Endothelial cell of umbilical vein (primary cell): Measurements from ENCODE around the gene SH3BP1. TPM values are rescaled to one million over a fixed set of nuclear protein-coding genes. Genes with fewer than 3 reads are reported as not detected.

Experiments
- BruUV-seq: library from RNA; stranded (reverse); fragments of 400-500 nt; replicated peaks from 2 replicates; lab custom pipeline; 2021; lab: Mats Ljungman, UMichigan
- CTCF ChIA-PET: fragments of 300-600, 350-600 bp; sonication (Branson Sonifier 250); formaldehyde crosslinking; loops from one replicate; lab custom pipeline; 2021; ENCODE audit warnings: antibody characterized with exemption, inconsistent platforms; lab: Charles Lee
- POLR2A ChIA-PET: fragments of 300-600, 350-600 bp; sonication (Branson Sonifier 250); formaldehyde crosslinking; loops from one replicate; lab custom pipeline; 2021; ENCODE audit warnings: antibody characterized with exemption, inconsistent platforms; lab: Charles Lee
- DNase-seq: peaks from one replicate; pipeline ENCODE4 v3.0.0-alpha.2; 2011; ENCODE audit warnings: low read depth, low spot score
- FAIRE-seq: peaks from 2 replicates; lab custom pipeline; 2011; peaks lifted over from hg19 to GRCh38; lab: Jason Lieb, UNC
- H2AFZ ChIP-seq: 2 replicates; pipeline ENCODE4 v1.6.0; 2012; ENCODE audit warnings: low read depth, low read length, control low read depth, inconsistent platforms
- H3K27ac ChIP-seq: 2 replicates; pipeline ENCODE4 v1.5.1; 2011; ENCODE audit warnings: low read depth, mild to moderate bottlenecking, control low read depth, low read length, moderate library complexity; ENCODE audit not compliant: insufficient read depth
- H3K27me3 ChIP-seq, 2 experiments: 2 replicates each; pipeline versions ENCODE4 v1.6.0 to v1.6.1; 2011; ENCODE audit warnings: low read length in 2 of 2, mixed read lengths in 1 of 2; ENCODE audit not compliant: control insufficient read depth in 2 of 2, insufficient read depth in 2 of 2
- H3K36me3 ChIP-seq, 2 experiments: 2 replicates in 1 of 2; 3 replicates in 1 of 2; pipeline ENCODE4 v1.5.1; 2011; ENCODE audit warnings: low read length in 2 of 2, mild to moderate bottlenecking in 1 of 2, moderate library complexity in 1 of 2; ENCODE audit not compliant: control insufficient read depth in 2 of 2, insufficient read depth in 2 of 2; ENCODE audit errors: extremely low read depth in 1 of 2
- H3K4me1 ChIP-seq: 3 replicates; pipeline ENCODE4 v1.5.1; 2011; ENCODE audit warnings: mild to moderate bottlenecking, low read length; ENCODE audit not compliant: control insufficient read depth, insufficient read depth; ENCODE audit errors: extremely low read depth
- H3K4me2 ChIP-seq: 2 replicates; pipeline ENCODE4 v1.6.1; 2011; ENCODE audit warnings: low read length, control low read depth, mixed read lengths; ENCODE audit not compliant: insufficient read depth
- H3K4me3 ChIP-seq, 3 experiments: fragments of 200-600 bp in 1 of 3; sonication (generic), shearing (Covaris generic) in 1 of 3; replicated peaks in 1 of 3; 2 replicates each; pipeline ENCODE4 v1.5.1; 2011 to 2016; ENCODE audit warnings: control low read depth in 3 of 3, low read length in 3 of 3, mild to moderate bottlenecking in 2 of 3, inconsistent platforms in 1 of 3, low read depth in 1 of 3, moderate library complexity in 1 of 3; ENCODE audit not compliant: insufficient read depth in 1 of 3
- H3K79me2 ChIP-seq: 2 replicates; pipeline ENCODE4 v1.6.0; 2012; ENCODE audit warnings: low read length, inconsistent platforms; ENCODE audit not compliant: control insufficient read depth, insufficient read depth
- H3K9ac ChIP-seq: replicated peaks from 2 replicates; pipeline ENCODE3; 2011; ENCODE audit warnings: low read length, control low read depth; ENCODE audit not compliant: insufficient read depth; ENCODE audit errors: extremely low read depth
- H3K9me1 ChIP-seq: replicated peaks from 3 replicates; pipeline ENCODE4 v1.6.0; 2011; ENCODE audit warnings: mild to moderate bottlenecking, low read length; ENCODE audit not compliant: control insufficient read depth, insufficient read depth; ENCODE audit errors: extremely low read depth
- H3K9me3 ChIP-seq: replicated peaks from 2 replicates; pipeline ENCODE4 v1.5.1; 2012; ENCODE audit warnings: low read length, inconsistent platforms; ENCODE audit not compliant: control insufficient read depth, insufficient read depth
- H4K20me1 ChIP-seq: replicated peaks from 2 replicates; pipeline ENCODE3; 2011; ENCODE audit warnings: mild to moderate bottlenecking, low read length; ENCODE audit not compliant: control insufficient read depth, insufficient read depth; ENCODE audit errors: extremely low read depth
- CTCF ChIP-seq, 2 donors: IDR thresholded peaks; 1 replicate in 1 of 2; 2 replicates in 1 of 2; pipeline ENCODE4 v1.5.1; 2011; ENCODE audit warnings: low read length in 2 of 2, mild to moderate bottlenecking in 2 of 2, moderate library complexity in 2 of 2, control low read depth in 1 of 2, inconsistent platforms in 1 of 2, low read depth in 1 of 2; ENCODE audit not compliant: insufficient read depth in 1 of 2; ENCODE audit errors: extremely low read depth in 1 of 2
- EZH2 ChIP-seq: IDR thresholded peaks from 2 replicates; pipeline ENCODE4 v1.6.1; 2012; ENCODE audit warnings: borderline replicate concordance, low read depth, mild to moderate bottlenecking, moderate library complexity, low read length, inconsistent platforms; ENCODE audit not compliant: severe bottlenecking
- FOS ChIP-seq: IDR thresholded peaks from 2 replicates; pipeline ENCODE4 v1.6.1; 2011; ENCODE audit warnings: mild to moderate bottlenecking, low read length, moderate library complexity, borderline replicate concordance; ENCODE audit not compliant: insufficient read depth
- GATA2 ChIP-seq: IDR thresholded peaks from 2 replicates; pipeline ENCODE4 v1.7.0; 2011; ENCODE audit warnings: low read depth, mild to moderate bottlenecking, moderate library complexity, mixed read lengths, low read length; ENCODE audit not compliant: insufficient read length, insufficient read depth
- JUN ChIP-seq: IDR thresholded peaks from 2 replicates; pipeline ENCODE4 v1.6.1; 2011; ENCODE audit warnings: borderline replicate concordance, low read depth; ENCODE audit not compliant: insufficient read length, insufficient read depth
- MAX ChIP-seq: IDR thresholded peaks from 2 replicates; pipeline ENCODE4 v1.6.1; 2011; ENCODE audit not compliant: insufficient read depth, insufficient read length
- MYC ChIP-seq: IDR thresholded peaks from one replicate; pipeline ENCODE4 v1.6.1; 2011; ENCODE audit warnings: mild to moderate bottlenecking, low read depth, low read length
- POLR2A ChIP-seq: IDR thresholded peaks from 2 replicates; pipeline ENCODE4 v1.6.1; 2012; ENCODE audit warnings: low read depth, mild to moderate bottlenecking, control low read depth, low read length
- POLR2AphosphoS5 ChIP-seq: IDR thresholded peaks from 2 replicates; pipeline ENCODE4 v1.6.1; 2012; ENCODE audit warnings: low read depth, mild to moderate bottlenecking, control low read depth, low read length, moderate library complexity; ENCODE audit not compliant: insufficient read depth
- dilution Hi-C: fragments of 300-500 bp; cut with MboI; formaldehyde crosslinking; loops from one replicate; pipeline ENCODE4 v1.15.0; 2019; ENCODE audit warnings: low sequenced_read_pairs; ENCODE audit not compliant: extremely low pct_ligation_motif_present
- intact Hi-C: fragments of 100-400 bp; cut with micrococcal nuclease; formaldehyde crosslinking; loops from one replicate; pipeline ENCODE4 v1.10.0; 2022
- polyA plus RNA-seq, 4 experiments: library from polyadenylated mRNA; depleted of rRNA in 3 of 4; stranded (reverse) in 3 of 4; unstranded in 1 of 4; fragments of >200 nt; gene quantifications; 2 replicates each; pipeline versions ENCODE4 v1.2.1 to v1.2.3, GENCODE V29; 2011 to 2012; ENCODE audit warnings: missing spikeins in 1 of 4
- total RNA-seq: library from RNA; stranded (reverse); gene quantifications from 2 replicates; pipeline ENCODE4 v1.2.3, GENCODE V29; 2021

Gene SH3BP1
- total and polyA plus RNA-seq, 2 donors (not counting 3 experiments of a cell fraction or from before 2014, with no cell fraction given): 2.3 to 4.3 TPM

GRCh38 chr22:37634417-37634924, 5.0 kb upstream of the SH3BP1 start:
- no peak overlapping the region for H3K4me3 ChIP-seq
- H3K9ac ChIP-seq: no peak overlapping the region
- H3K4me1 ChIP-seq: peaks cover 17% of the 10 kb centered on the region
- H3K79me2 ChIP-seq: no peaks in the 10 kb centered on the region
- no peaks in the 10 kb centered on the region for H3K9me1 ChIP-seq
- no peak overlapping the region for H3K27ac ChIP-seq
- dilution Hi-C loops: no loop called here
- TF ChIP-seq FOS: no peak
- no peak for TF ChIP-seq EZH2
- no peak for TF ChIP-seq GATA2
- no peak for TF ChIP-seq MAX
- no peak for TF ChIP-seq JUN
- TF ChIP-seq MYC: no peak
- no peak for TF ChIP-seq POLR2A
- TF ChIP-seq POLR2AphosphoS5: no peak
- TF ChIP-seq CTCF (IDR thresholded peaks at IDR 0.05; ENCODE audit: extremely low read depth in 1 of 2, insufficient read depth in 1 of 2, low read depth in 1 of 2, low read length in 2 of 2): no peak
- H3K36me3 ChIP-seq: no peaks in the 10 kb centered on the region
- ChIA-PET CTCF (interaction anchor here (0.9 to 4.6 kb wide), 7 partner anchors 8 to 147 kb away, joined by 3 to 32 read pairs (median 5); no protein-coding TSS in a partner anchor), POLR2A (no interaction called here)
- no peak for DNase-seq
- intact Hi-C loops: no loop called here
- H4K20me1 ChIP-seq: no peaks in the 10 kb centered on the region
- no peaks in the 10 kb centered on the region for H3K27me3 ChIP-seq
- no TSS peak for BruUV-seq
- no peaks in the 10 kb centered on the region for H3K9me3 ChIP-seq
- H3K4me2 ChIP-seq: peak overlapping the region; percentile 57
- H2AFZ ChIP-seq: no peak overlapping the region
- no peak for FAIRE-seq
